GM20000 (cell line): ENCODE measurements around the gene TSC1.

ENCODE experiments used
- DNase-seq: peaks from one replicate; pipeline ENCODE4 v3.0.0; 2012; ENCODE audit warnings: low spot score
- CTCF ChIP-seq: IDR thresholded peaks from 2 replicates; pipeline ENCODE4 v1.5.1; 2012; ENCODE audit warnings: mild to moderate bottlenecking, control low read depth; ENCODE audit errors: extremely low read depth, missing control alignments

Gene TSC1

GRCh38 chr9:132885720-132886333 lies 58.6 kb downstream of the TSC1 start:
- DNase-seq, result no peak
- TF ChIP-seq CTCF, result no peak

GRCh38 chr9:132883349-132884294 lies 60.8 kb downstream of the TSC1 start:
- TF ChIP-seq CTCF, result no peak
- DNase-seq, result no peak

GRCh38 chr9:132882616-132883015 lies 61.8 kb downstream of the TSC1 start:
- DNase-seq, result no peak
- TF ChIP-seq CTCF, result no peak

- no peak for DNase-seq
- no peak for TF ChIP-seq CTCF
Observed at GRCh38 chr9:132881826-132882225, 62.6 kb downstream of the TSC1 start.

GRCh38 chr9:132880324-132880661 lies 64.1 kb downstream of the TSC1 start:
- DNase-seq, result no peak
- no peak for TF ChIP-seq CTCF

- TF ChIP-seq CTCF, result no peak
- DNase-seq, result no peak
Observed at GRCh38 chr9:132879457-132880323, 64.7 kb downstream of the TSC1 start.
